ENCODE measurements around the gene FBXW9. TPM values are rescaled to one million over a fixed set of nuclear protein-coding genes. Genes with fewer than 3 reads are reported as not detected.

The FBXW9 gene
- total and polyA plus RNA-seq, 2 of the 13 experiments (the other 11 are each of a cell fraction or from before 2014, with no cell fraction given) = 5.7 to 6.1 TPM

DNA sequence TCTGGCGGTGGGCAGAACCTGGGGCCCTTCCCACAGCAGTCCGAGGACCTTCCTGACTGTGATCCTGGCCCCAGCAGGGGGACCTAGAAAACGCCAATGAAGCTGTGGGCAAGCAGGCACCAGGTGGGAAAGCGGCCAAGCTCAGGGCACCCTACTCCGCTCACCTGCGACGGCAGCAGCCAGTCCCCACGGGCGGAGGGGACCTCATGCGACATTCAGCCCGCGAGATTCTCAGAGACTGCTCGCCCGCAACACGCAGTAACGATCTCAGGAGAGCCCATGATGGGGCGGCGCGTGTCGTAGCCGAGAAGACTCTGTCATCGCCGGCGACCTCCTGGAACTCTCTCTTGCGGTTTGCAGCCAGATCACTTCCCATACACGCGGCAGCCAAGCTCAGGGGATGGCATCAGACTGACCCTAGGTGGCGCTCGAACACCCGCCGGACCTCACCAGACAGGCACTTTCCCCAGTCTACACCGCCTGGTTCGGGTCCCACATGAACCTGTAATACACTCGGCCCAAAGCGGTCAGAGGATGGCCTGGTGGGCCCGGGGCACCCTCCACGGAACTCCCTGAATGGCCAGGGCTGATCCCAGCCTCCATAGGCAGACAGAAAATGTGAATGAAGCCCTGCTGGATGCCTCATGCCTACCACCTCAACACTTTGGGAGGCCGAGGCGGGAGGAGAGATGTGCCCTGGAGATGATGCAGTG lies 56.4 kb downstream of the FBXW9 start (continued):
- 0 out of 2 replicates have a peak, but pooled peaks have one; percentile 20 for TF ChIP-seq CAMTA2 (CRISPR knock-in tag; IDR thresholded peaks at IDR 0.05; ENCODE audit: borderline replicate concordance)
- TF ChIP-seq KAT7 (CRISPR knock-in tag; IDR thresholded peaks at IDR 0.05; ENCODE audit: borderline replicate concordance) = no peak
- TF ChIP-seq, protein P1, sequence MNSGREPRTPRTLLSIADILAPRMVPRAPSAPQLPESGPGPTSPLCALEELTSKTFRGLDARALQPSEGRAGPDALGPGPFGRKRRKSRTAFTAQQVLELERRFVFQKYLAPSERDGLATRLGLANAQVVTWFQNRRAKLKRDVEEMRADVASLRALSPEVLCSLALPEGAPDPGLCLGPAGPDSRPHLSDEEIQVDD (CRISPR knock-in tag; IDR thresholded peaks at IDR 0.05; ENCODE audit: borderline replicate concordance) = no peak
- no peak for TF ChIP-seq FOXK2 (IDR thresholded peaks at IDR 0.05)
- TF ChIP-seq ZFY (CRISPR knock-in tag; IDR thresholded peaks at IDR 0.05) = peak; percentile 28; the same call in 1 of the 2 replicates
- no peak for TF ChIP-seq ZNF564 (CRISPR knock-in tag; IDR thresholded peaks at IDR 0.05)
- TF ChIP-seq ZNF335 (CRISPR knock-in tag; IDR thresholded peaks at IDR 0.05) = no peak
- no peak for TF ChIP-seq MTA3 (CRISPR knock-in tag; IDR thresholded peaks at IDR 0.05)
- 0 out of 2 replicates have a peak, but pooled peaks have one; percentile 24 for TF ChIP-seq SOX5 (CRISPR knock-in tag; IDR thresholded peaks at IDR 0.05; ENCODE audit: borderline replicate concordance)
- TF ChIP-seq ZZZ3 (CRISPR knock-in tag; IDR thresholded peaks at IDR 0.05; ENCODE audit: borderline replicate concordance) = no peak
- TF ChIP-seq ISL2 (CRISPR knock-in tag; IDR thresholded peaks at IDR 0.05) = no peak
- no peak for TF ChIP-seq SCMH1 (CRISPR knock-in tag; IDR thresholded peaks at IDR 0.05; ENCODE audit: borderline replicate concordance)
- no peak for TF ChIP-seq PAF1 (CRISPR knock-in tag; IDR thresholded peaks at IDR 0.05)
- no peak for TF ChIP-seq GABPA (IDR thresholded peaks at IDR 0.05; ENCODE audit: low read depth, low read length)
- 0 out of 2 replicates have a peak, but pooled peaks have one; percentile 31 for TF ChIP-seq GABPA (CRISPR knock-in tag; IDR thresholded peaks at IDR 0.05; ENCODE audit: low read depth)
- no peak for TF ChIP-seq HOXA7 (CRISPR knock-in tag; IDR thresholded peaks at IDR 0.05)
- no peak for TF ChIP-seq PBX3 (CRISPR knock-in tag; IDR thresholded peaks at IDR 0.05; ENCODE audit: borderline replicate concordance)
- no peak for TF ChIP-seq BORCS8-MEF2B (CRISPR knock-in tag; IDR thresholded peaks at IDR 0.05)
- TF ChIP-seq ONECUT2 (CRISPR knock-in tag; IDR thresholded peaks at IDR 0.05) = no peak
- TF ChIP-seq ZNF672 (CRISPR knock-in tag; IDR thresholded peaks at IDR 0.05) = no peak
- no peak for TF ChIP-seq SALL2 (CRISPR knock-in tag; IDR thresholded peaks at IDR 0.05)
- no peak for TF ChIP-seq MTF2 (CRISPR knock-in tag; IDR thresholded peaks at IDR 0.05; ENCODE audit: borderline replicate concordance)
- no peak for TF ChIP-seq ZNF839 (CRISPR knock-in tag; IDR thresholded peaks at IDR 0.05; ENCODE audit: borderline replicate concordance)
- TF ChIP-seq AHR (CRISPR knock-in tag; IDR thresholded peaks at IDR 0.05) = no peak
- TF ChIP-seq ZBED4 (CRISPR knock-in tag; IDR thresholded peaks at IDR 0.05; ENCODE audit: borderline replicate concordance) = no peak
- TF ChIP-seq ZNF788 (CRISPR knock-in tag; IDR thresholded peaks at IDR 0.05; ENCODE audit: borderline replicate concordance) = no peak
- TF ChIP-seq, protein P2, sequence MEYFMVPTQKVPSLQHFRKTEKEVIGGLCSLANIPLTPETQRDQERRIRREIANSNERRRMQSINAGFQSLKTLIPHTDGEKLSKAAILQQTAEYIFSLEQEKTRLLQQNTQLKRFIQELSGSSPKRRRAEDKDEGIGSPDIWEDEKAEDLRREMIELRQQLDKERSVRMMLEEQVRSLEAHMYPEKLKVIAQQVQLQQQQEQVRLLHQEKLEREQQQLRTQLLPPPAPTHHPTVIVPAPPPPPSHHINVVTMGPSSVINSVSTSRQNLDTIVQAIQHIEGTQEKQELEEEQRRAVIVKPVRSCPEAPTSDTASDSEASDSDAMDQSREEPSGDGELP (IDR thresholded peaks at IDR 0.05; ENCODE audit: borderline replicate concordance, low read depth) = no peak
